ENCODE data around the gene MINDY1. TPM values are rescaled to one million over a fixed set of nuclear protein-coding genes. Genes with fewer than 3 reads are reported as not detected.

Gene MINDY1
- total and polyA plus RNA-seq, 9 of the 15 experiments (the other 6 are each of a cell fraction or from before 2014, with no cell fraction given) = 0.49 to 11.0 (median 6.0) TPM

GRCh38 chr1:150976879-150977694 is 29.6 kb downstream of the MINDY1 start (continued):
- TF ChIP-seq IFI16 (CRISPR knock-in tag; IDR thresholded peaks at IDR 0.05) = no peak
- TF ChIP-seq RB1 (IDR thresholded peaks at IDR 0.05; ENCODE audit: low read depth) = no peak; the same call in 1 of the 2 replicates
- peak; percentile 71 for TF ChIP-seq HDAC3 (IDR thresholded peaks at IDR 0.05; ENCODE audit: borderline replicate concordance, partially characterized antibody)
- TF ChIP-seq CSDE1 (IDR thresholded peaks at IDR 0.05) = no peak
- peak; percentile 19 for TF ChIP-seq POLR2B (IDR thresholded peaks at IDR 0.05; ENCODE audit: low read depth, partially characterized antibody)
- TF ChIP-seq TSC22D4 (tag; IDR thresholded peaks at IDR 0.05) = no peak
- TF ChIP-seq CGGBP1 (CRISPR knock-in tag; IDR thresholded peaks at IDR 0.05) = peak; percentile 57; the same call in 1 of the 2 replicates
- TF ChIP-seq, protein P1, sequence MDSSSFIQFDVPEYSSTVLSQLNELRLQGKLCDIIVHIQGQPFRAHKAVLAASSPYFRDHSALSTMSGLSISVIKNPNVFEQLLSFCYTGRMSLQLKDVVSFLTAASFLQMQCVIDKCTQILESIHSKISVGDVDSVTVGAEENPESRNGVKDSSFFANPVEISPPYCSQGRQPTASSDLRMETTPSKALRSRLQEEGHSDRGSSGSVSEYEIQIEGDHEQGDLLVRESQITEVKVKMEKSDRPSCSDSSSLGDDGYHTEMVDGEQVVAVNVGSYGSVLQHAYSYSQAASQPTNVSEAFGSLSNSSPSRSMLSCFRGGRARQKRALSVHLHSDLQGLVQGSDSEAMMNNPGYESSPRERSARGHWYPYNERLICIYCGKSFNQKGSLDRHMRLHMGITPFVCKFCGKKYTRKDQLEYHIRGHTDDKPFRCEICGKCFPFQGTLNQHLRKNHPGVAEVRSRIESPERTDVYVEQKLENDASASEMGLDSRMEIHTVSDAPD (CRISPR knock-in tag; IDR thresholded peaks at IDR 0.05) = no peak
- TF ChIP-seq, protein P2, sequence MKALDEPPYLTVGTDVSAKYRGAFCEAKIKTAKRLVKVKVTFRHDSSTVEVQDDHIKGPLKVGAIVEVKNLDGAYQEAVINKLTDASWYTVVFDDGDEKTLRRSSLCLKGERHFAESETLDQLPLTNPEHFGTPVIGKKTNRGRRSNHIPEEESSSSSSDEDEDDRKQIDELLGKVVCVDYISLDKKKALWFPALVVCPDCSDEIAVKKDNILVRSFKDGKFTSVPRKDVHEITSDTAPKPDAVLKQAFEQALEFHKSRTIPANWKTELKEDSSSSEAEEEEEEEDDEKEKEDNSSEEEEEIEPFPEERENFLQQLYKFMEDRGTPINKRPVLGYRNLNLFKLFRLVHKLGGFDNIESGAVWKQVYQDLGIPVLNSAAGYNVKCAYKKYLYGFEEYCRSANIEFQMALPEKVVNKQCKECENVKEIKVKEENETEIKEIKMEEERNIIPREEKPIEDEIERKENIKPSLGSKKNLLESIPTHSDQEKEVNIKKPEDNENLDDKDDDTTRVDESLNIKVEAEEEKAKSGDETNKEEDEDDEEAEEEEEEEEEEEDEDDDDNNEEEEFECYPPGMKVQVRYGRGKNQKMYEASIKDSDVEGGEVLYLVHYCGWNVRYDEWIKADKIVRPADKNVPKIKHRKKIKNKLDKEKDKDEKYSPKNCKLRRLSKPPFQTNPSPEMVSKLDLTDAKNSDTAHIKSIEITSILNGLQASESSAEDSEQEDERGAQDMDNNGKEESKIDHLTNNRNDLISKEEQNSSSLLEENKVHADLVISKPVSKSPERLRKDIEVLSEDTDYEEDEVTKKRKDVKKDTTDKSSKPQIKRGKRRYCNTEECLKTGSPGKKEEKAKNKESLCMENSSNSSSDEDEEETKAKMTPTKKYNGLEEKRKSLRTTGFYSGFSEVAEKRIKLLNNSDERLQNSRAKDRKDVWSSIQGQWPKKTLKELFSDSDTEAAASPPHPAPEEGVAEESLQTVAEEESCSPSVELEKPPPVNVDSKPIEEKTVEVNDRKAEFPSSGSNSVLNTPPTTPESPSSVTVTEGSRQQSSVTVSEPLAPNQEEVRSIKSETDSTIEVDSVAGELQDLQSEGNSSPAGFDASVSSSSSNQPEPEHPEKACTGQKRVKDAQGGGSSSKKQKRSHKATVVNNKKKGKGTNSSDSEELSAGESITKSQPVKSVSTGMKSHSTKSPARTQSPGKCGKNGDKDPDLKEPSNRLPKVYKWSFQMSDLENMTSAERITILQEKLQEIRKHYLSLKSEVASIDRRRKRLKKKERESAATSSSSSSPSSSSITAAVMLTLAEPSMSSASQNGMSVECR (CRISPR knock-in tag; IDR thresholded peaks at IDR 0.05) = peak; percentile 33; the same call in 1 of the 2 replicates
- TF ChIP-seq ZNF695 (CRISPR knock-in tag; IDR thresholded peaks at IDR 0.05) = no peak
- TF ChIP-seq EHMT2 (IDR thresholded peaks at IDR 0.05) = no peak
- TF ChIP-seq CHCHD3 (CRISPR knock-in tag; IDR thresholded peaks at IDR 0.05) = no peak
- no peak for TF ChIP-seq CBX5 (IDR thresholded peaks at IDR 0.05; ENCODE audit: borderline replicate concordance, low read depth)
- TF ChIP-seq RAD21 (CRISPR knock-in tag; conservative IDR thresholded peaks at IDR 0.05 in 1 of 2, IDR thresholded peaks at IDR 0.05 in 1 of 2) = no peak
- peak; percentile 69 for TF ChIP-seq MBD2 (IDR thresholded peaks at IDR 0.05; ENCODE audit: borderline replicate concordance, low read depth)
- TF ChIP-seq BCL6 (CRISPR knock-in tag; IDR thresholded peaks at IDR 0.05) = no peak
- no peak for TF ChIP-seq FUS (optimal IDR thresholded peaks at IDR 0.05; ENCODE audit: low read depth, low read length)
- TF ChIP-seq CREB1 (IDR thresholded peaks at IDR 0.05) = peak; percentile 46; the same call in 1 of the 2 replicates
- TF ChIP-seq CREB1 (CRISPR knock-in tag; IDR thresholded peaks at IDR 0.05) = no peak
- TF ChIP-seq ZFP1 (CRISPR knock-in tag; IDR thresholded peaks at IDR 0.05) = no peak; the same call in 1 of the 2 replicates
- TF ChIP-seq ZNF384 (IDR thresholded peaks at IDR 0.05; ENCODE audit: low read depth, low read length) = peak; percentile 98
- TF ChIP-seq ZNF274 (IDR thresholded peaks at IDR 0.05; ENCODE audit: borderline replicate concordance, low read depth, low read length) = no peak
- TF ChIP-seq ZNF766 (CRISPR knock-in tag; conservative IDR thresholded peaks at IDR 0.05) = peak; percentile 52

Measured in K562 (cell line).